Neural cell (in vitro differentiated cells): ENCODE data around the gene CASZ1. TPM values are rescaled to one million over a fixed set of nuclear protein-coding genes. Genes with fewer than 3 reads are reported as not detected.

Experiments
- H2AFZ ChIP-seq: fragments of 200-600, 300-800 bp; sonication (generic), shearing (Covaris generic); 2 replicates; pipeline ENCODE4 v1.6.0; 2014; ENCODE audit warnings: low read depth, mild to moderate bottlenecking, antibody characterized with exemption, low read length, moderate library complexity
- H3F3A ChIP-seq: fragments of 200-600 bp; shearing (Covaris generic); 2 replicates; pipeline ENCODE4 v1.6.1; 2016; ENCODE audit warnings: mild to moderate bottlenecking, moderate library complexity, mixed read lengths, antibody characterized with exemption, low read length; ENCODE audit not compliant: insufficient read depth, poor library complexity, severe bottlenecking
- H3K27ac ChIP-seq: fragments of 200-600, 300-800 bp; sonication (generic), shearing (Covaris generic); 2 replicates; pipeline ENCODE4 v1.5.1; 2014; ENCODE audit warnings: mild to moderate bottlenecking, low read length, moderate library complexity
- H3K27me3 ChIP-seq: fragments of 300-800, 200-600 bp; sonication (generic), shearing (Covaris generic); 2 replicates; pipeline ENCODE4 v1.6.0; 2014; ENCODE audit warnings: mild to moderate bottlenecking, low read depth, low read length, moderate library complexity; ENCODE audit not compliant: insufficient read depth
- H3K36me3 ChIP-seq: fragments of 300-800, 200-600 bp; sonication (generic), shearing (Covaris generic); 2 replicates; pipeline ENCODE4 v1.5.1; 2014; ENCODE audit warnings: mild to moderate bottlenecking, antibody characterized with exemption, low read length, moderate library complexity; ENCODE audit not compliant: insufficient read depth
- H3K4me2 ChIP-seq: fragments of 300-800, 200-600 bp; sonication (generic), shearing (Covaris generic); 2 replicates; pipeline ENCODE4 v1.6.0; 2014; ENCODE audit warnings: mild to moderate bottlenecking, low read length
- H3K4me3 ChIP-seq: fragments of 300-800, 200-600 bp; sonication (generic), shearing (Covaris generic); 2 replicates; pipeline ENCODE4 v1.5.1; 2014; ENCODE audit warnings: mild to moderate bottlenecking, low read length, moderate library complexity
- H3K79me2 ChIP-seq: fragments of 200-600 bp; shearing (Covaris generic); replicated peaks from 2 replicates; pipeline ENCODE4 v1.6.0; 2014; ENCODE audit warnings: mild to moderate bottlenecking, low read length, moderate library complexity; ENCODE audit not compliant: insufficient read depth
- H3K9ac ChIP-seq: fragments of 300-800, 200-600 bp; sonication (generic), shearing (Covaris generic); 2 replicates; pipeline ENCODE4 v1.6.1; 2016; ENCODE audit warnings: mild to moderate bottlenecking, low read length, mixed read lengths
- H3K9me2 ChIP-seq: fragments of 200-600 bp; shearing (Covaris generic); 2 replicates; pipeline ENCODE4 v1.6.1; 2016; ENCODE audit warnings: mild to moderate bottlenecking, low read length, mixed read lengths; ENCODE audit not compliant: insufficient read depth
- H3K9me3 ChIP-seq: fragments of 200-600, 300-800 bp; sonication (generic), shearing (Covaris generic); 2 replicates; pipeline ENCODE4 v1.6.1; 2016; ENCODE audit warnings: mild to moderate bottlenecking, mixed run types, low read length, moderate library complexity, mixed read lengths
- H4K20me1 ChIP-seq: fragments of 200-600 bp; shearing (Covaris generic); 2 replicates; pipeline ENCODE4 v1.6.1; 2016; ENCODE audit warnings: mild to moderate bottlenecking, mixed run types; ENCODE audit not compliant: insufficient read depth
- EP300 ChIP-seq: fragments of 450-650 bp; conservative IDR thresholded peaks from 2 replicates; pipeline ENCODE4 v1.6.1; 2014; ENCODE audit warnings: antibody characterized with exemption, mild to moderate bottlenecking, moderate library complexity; ENCODE audit not compliant: poor library complexity, severe bottlenecking
- EZH2 ChIP-seq: fragments of 200-600, 300-800 bp; shearing (Covaris generic), sonication (generic); IDR thresholded peaks from 2 replicates; pipeline ENCODE4 v1.6.1; 2014; ENCODE audit warnings: antibody characterized with exemption, low read length, borderline replicate concordance, mild to moderate bottlenecking; ENCODE audit not compliant: insufficient read depth, poor library complexity, severe bottlenecking
- MXI1 ChIP-seq: fragments of 450-650 bp; conservative IDR thresholded peaks from 2 replicates; pipeline ENCODE4 v1.6.1; 2014; ENCODE audit warnings: antibody characterized with exemption, mild to moderate bottlenecking; ENCODE audit not compliant: poor library complexity, severe bottlenecking
- POLR2AphosphoS5 ChIP-seq: IDR thresholded peaks from 2 replicates; pipeline ENCODE4 v1.6.1; 2012
- RAD21 ChIP-seq: fragments of 450-650 bp; conservative IDR thresholded peaks from 2 replicates; pipeline ENCODE4 v1.6.1; 2014; ENCODE audit warnings: antibody characterized with exemption, mild to moderate bottlenecking, moderate library complexity
- TAF1 ChIP-seq: IDR thresholded peaks from 2 replicates; pipeline ENCODE4 v1.6.1; 2012; ENCODE audit warnings: low read depth
- polyA plus RNA-seq: library from polyadenylated mRNA; depleted of rRNA; stranded (reverse); fragments of >200 nt; gene quantifications from 2 replicates; pipeline ENCODE4 v1.2.3, GENCODE V29; 2014
- TF ChIP-seq, protein P1 (sequence below): fragments of 450-650 bp; IDR thresholded peaks from 2 replicates; pipeline ENCODE4 v1.5.1; 2014; ENCODE audit warnings: antibody characterized with exemption, mild to moderate bottlenecking, moderate library complexity; ENCODE audit not compliant: poor library complexity, severe bottlenecking
- TF ChIP-seq, protein P2 (sequence below): IDR thresholded peaks from 2 replicates; pipeline ENCODE4 v1.6.1; 2012; ENCODE audit warnings: borderline replicate concordance

The CASZ1 gene
- polyA plus RNA-seq, 1 donor from 2014 or later: 0.27 TPM

DNA sequence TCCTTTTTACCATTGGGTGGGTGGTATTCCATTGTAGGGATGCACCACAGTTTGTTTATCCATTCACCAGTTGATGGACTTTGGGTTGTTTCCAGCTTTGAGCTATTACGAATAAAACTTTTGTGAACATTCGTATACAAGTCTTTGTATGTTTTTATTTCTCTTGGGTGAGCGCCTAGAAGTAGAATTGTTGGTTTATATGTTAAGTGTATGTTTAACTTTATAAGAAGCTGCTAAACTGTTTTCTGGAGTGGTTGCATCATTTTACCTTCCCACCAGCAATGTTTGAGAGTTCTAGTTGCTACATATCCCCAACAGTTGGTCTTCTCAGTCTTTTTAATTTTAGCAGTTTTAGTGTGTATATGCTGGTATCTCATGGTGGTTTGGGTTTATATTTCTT lies 189.2 kb downstream of the CASZ1 start:
- H3K4me3 ChIP-seq: no peak overlapping the region

DNA sequence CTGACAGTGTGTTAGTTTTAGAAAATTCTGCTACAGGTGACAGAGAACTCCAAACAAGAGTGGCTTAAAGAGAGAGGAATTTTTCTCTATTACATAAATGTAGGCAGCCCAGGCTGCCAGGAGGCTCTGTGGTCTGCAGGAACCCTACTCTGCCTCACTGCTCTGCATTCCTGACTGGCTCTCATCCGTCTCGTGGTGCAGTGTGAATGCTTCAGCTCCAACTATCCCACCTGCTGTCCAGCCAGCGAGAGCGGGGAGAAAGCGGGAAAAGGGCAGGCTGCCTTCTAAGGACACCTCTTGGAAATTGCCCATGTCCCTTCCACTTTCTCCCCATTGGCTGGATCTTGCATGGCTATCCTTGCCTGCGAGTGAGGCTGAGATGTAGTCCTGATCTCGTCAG lies 190.4 kb downstream of the CASZ1 start:
- H3K79me2 ChIP-seq: no peaks in the 10 kb centered on the region
- no peak overlapping the region for H2AFZ ChIP-seq
- no peak overlapping the region for H3K4me2 ChIP-seq
- no peak overlapping the region for H3K4me3 ChIP-seq
- H3K27me3 ChIP-seq: no peaks in the 10 kb centered on the region
- no peak for TF ChIP-seq EP300
- TF ChIP-seq, protein P1, sequence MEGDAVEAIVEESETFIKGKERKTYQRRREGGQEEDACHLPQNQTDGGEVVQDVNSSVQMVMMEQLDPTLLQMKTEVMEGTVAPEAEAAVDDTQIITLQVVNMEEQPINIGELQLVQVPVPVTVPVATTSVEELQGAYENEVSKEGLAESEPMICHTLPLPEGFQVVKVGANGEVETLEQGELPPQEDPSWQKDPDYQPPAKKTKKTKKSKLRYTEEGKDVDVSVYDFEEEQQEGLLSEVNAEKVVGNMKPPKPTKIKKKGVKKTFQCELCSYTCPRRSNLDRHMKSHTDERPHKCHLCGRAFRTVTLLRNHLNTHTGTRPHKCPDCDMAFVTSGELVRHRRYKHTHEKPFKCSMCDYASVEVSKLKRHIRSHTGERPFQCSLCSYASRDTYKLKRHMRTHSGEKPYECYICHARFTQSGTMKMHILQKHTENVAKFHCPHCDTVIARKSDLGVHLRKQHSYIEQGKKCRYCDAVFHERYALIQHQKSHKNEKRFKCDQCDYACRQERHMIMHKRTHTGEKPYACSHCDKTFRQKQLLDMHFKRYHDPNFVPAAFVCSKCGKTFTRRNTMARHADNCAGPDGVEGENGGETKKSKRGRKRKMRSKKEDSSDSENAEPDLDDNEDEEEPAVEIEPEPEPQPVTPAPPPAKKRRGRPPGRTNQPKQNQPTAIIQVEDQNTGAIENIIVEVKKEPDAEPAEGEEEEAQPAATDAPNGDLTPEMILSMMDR: no peak
- H3K9me3 ChIP-seq: no peaks in the 10 kb centered on the region
- H3K9me2 ChIP-seq: no peaks in the 10 kb centered on the region
- no peaks in the 10 kb centered on the region for H3F3A ChIP-seq
- no peaks in the 10 kb centered on the region for H3K36me3 ChIP-seq
- H3K27ac ChIP-seq: no peak overlapping the region
- no peak overlapping the region for H3K9ac ChIP-seq
- no peaks in the 10 kb centered on the region for H4K20me1 ChIP-seq

More for the DNA sequence above, 189.2 kb downstream of the CASZ1 start:
- Histone ChIP-seq H3F3A (no peaks in the 10 kb centered on the region), H3K9me3 (no peaks in the 10 kb centered on the region), H3K9me2 (no peaks in the 10 kb centered on the region), H3K4me2 (no peak overlapping the region), H3K9ac (no peak overlapping the region), H2AFZ (no peak overlapping the region), H3K27ac (no peak overlapping the region), H3K79me2 (no peaks in the 10 kb centered on the region), H3K36me3 (no peaks in the 10 kb centered on the region), H4K20me1 (no peaks in the 10 kb centered on the region), H3K27me3 (no peaks in the 10 kb centered on the region)
- TF ChIP-seq TAF1 (no peak), RAD21 (no peak), EZH2 (no peak), MXI1 (no peak)
- TF ChIP-seq, protein P1: no peak

DNA sequence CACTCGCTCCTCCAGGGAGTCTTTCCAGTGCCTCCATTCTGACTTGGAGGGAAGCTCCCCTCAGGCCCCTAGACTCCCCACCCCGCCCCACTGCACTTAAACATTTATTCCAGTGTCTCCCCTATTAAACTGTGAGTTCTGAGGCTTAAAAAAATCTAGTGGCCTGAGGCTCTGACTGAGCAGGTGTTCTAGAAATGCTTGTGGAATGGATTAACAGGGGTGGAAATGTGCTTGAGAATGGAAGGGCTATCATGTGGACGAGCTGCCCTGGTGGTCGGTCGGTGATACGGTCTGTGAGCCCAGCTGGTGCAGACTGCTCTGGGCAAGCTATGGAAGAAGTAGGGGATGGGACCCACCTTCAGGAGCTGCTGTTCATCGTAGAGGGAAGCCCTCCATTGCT lies 191.5 kb downstream of the CASZ1 start:
- Histone ChIP-seq H3K36me3 (no peaks in the 10 kb centered on the region), H3K27me3 (no peaks in the 10 kb centered on the region), H3K79me2 (no peaks in the 10 kb centered on the region), H3K9me2 (no peaks in the 10 kb centered on the region), H3K4me3 (no peak overlapping the region), H3K27ac (no peak overlapping the region), H3K9ac (no peak overlapping the region), H2AFZ (no peak overlapping the region), H3K9me3 (no peaks in the 10 kb centered on the region), H3K4me2 (no peak overlapping the region), H3F3A (no peaks in the 10 kb centered on the region), H4K20me1 (no peaks in the 10 kb centered on the region)
- TF ChIP-seq, protein P2, sequence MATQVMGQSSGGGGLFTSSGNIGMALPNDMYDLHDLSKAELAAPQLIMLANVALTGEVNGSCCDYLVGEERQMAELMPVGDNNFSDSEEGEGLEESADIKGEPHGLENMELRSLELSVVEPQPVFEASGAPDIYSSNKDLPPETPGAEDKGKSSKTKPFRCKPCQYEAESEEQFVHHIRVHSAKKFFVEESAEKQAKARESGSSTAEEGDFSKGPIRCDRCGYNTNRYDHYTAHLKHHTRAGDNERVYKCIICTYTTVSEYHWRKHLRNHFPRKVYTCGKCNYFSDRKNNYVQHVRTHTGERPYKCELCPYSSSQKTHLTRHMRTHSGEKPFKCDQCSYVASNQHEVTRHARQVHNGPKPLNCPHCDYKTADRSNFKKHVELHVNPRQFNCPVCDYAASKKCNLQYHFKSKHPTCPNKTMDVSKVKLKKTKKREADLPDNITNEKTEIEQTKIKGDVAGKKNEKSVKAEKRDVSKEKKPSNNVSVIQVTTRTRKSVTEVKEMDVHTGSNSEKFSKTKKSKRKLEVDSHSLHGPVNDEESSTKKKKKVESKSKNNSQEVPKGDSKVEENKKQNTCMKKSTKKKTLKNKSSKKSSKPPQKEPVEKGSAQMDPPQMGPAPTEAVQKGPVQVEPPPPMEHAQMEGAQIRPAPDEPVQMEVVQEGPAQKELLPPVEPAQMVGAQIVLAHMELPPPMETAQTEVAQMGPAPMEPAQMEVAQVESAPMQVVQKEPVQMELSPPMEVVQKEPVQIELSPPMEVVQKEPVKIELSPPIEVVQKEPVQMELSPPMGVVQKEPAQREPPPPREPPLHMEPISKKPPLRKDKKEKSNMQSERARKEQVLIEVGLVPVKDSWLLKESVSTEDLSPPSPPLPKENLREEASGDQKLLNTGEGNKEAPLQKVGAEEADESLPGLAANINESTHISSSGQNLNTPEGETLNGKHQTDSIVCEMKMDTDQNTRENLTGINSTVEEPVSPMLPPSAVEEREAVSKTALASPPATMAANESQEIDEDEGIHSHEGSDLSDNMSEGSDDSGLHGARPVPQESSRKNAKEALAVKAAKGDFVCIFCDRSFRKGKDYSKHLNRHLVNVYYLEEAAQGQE: no peak
- TF ChIP-seq EP300 (no peak), POLR2AphosphoS5 (no peak), EZH2 (no peak)
- TF ChIP-seq, protein P1: no peak
